ENCODE measurements around the gene VPS11.

Gene VPS11

DNA sequence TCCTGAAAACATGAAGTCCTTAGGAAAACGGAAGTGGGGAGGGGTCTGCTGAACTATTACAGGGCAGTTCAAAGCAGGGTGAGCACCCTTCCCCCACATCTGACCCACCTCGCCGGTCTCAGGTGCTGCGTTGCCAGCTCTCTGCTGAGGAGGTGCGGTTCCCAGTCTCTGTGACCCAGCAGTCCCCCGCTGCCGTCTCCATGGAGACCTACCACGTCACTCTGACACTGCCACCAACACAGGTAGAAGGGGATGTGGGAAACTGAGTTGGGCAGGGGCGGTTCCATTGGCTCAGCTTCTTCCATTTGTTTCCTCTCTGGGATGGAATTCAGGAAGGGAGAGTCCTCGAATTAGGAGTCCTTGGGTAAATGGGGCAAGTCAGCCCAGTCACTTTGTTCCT lies 42.8 kb downstream of the VPS11 start:
- TF ChIP-seq, protein P1, sequence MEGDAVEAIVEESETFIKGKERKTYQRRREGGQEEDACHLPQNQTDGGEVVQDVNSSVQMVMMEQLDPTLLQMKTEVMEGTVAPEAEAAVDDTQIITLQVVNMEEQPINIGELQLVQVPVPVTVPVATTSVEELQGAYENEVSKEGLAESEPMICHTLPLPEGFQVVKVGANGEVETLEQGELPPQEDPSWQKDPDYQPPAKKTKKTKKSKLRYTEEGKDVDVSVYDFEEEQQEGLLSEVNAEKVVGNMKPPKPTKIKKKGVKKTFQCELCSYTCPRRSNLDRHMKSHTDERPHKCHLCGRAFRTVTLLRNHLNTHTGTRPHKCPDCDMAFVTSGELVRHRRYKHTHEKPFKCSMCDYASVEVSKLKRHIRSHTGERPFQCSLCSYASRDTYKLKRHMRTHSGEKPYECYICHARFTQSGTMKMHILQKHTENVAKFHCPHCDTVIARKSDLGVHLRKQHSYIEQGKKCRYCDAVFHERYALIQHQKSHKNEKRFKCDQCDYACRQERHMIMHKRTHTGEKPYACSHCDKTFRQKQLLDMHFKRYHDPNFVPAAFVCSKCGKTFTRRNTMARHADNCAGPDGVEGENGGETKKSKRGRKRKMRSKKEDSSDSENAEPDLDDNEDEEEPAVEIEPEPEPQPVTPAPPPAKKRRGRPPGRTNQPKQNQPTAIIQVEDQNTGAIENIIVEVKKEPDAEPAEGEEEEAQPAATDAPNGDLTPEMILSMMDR (conservative IDR thresholded peaks at IDR 0.05; ENCODE audit: low read depth, low read length), result no peak
- no peak overlapping the region for H3K4me3 ChIP-seq (ENCODE audit: low read depth, low read length)
- no peak for DNase-seq (ENCODE audit: low read depth)

DNA sequence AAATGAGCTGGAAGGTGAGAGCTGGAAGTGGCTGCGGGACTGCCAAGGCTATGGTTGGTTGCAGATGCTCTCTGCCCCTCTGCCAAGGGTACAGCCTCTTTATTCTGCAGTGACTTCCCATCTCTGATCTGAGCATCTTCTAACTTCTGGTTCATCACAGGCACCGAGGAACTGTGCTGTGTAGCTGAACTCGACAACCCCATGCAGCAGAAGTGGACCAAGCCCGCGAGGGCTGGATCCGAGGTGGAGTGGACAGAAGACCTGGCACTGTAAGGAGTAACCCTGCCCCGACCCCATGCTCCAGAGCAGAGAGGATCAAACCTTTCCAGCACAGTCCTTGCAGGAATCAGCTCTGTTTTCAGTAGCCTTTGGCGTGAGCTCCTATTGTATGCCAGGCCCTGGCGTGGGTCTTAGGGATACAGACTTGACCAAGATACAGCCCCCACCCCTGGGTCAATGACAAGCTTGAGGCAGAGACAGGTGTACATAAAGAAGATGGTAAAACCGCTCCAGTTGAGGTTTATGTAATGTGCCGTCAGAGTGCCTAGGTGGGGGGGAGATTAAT lies 43.8 kb downstream of the VPS11 start:
- no peak for DNase-seq (ENCODE audit: low read depth)
- no peak overlapping the region for H3K4me3 ChIP-seq (ENCODE audit: low read depth, low read length)
- TF ChIP-seq, protein P1 (conservative IDR thresholded peaks at IDR 0.05; ENCODE audit: low read depth, low read length), result no peak

DNA sequence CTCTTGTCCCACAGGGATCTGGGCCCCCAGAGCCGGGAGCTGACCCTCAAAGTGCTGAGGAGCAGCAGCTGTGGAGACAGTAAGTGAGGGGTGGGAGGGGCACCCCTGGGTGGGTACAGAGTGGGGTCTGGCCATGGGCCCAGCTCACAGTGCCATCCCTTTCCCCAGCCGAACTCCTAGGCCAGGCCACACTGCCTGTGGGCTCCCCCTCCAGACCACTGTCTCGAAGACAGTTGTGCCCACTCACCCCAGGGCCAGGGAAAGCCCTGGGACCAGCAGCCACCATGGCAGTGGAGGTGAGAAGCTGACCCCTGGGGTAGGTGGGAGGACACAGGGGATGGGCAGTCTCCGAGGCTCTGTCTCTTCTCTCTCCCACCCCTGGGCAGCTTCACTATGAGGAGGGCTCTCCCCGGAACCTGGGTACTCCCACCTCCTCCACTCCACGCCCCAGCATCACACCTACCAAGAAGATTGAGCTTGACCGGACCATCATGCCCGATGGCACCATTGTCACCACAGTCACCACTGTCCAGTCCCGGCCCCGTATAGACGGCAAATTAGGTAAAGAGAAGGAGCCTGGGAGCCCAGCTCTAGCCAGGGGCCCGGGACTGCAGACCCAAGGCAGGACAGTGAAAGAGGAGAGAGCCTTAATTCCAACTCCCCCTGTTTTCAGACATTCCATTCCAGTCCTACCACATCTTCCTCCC lies 44.8 kb downstream of the VPS11 start:
- DNase-seq (ENCODE audit: low read depth), result no peak
- H3K4me3 ChIP-seq (ENCODE audit: low read depth, low read length), result no peak overlapping the region
- TF ChIP-seq, protein P1 (conservative IDR thresholded peaks at IDR 0.05; ENCODE audit: low read depth, low read length), result no peak

DNA sequence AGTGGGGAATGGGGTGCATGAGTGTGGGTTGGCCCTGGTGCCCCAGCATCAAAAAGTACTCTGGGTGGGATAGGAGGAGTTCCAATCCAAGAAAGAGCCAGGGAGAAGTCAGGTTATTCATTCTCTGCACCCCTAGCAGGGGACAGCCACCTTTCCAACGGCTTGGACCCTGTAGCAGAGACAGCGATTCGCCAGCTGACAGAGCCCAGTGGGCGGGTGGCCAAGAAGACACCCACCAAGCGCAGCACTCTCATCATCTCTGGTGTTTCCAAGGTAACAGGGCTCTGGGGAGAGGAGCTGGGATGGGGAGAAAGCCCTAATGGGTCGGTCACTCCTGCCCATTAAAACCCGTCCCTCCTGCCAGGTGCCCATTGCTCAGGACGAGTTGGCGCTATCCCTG lies 46.1 kb downstream of the VPS11 start:
- no peak for DNase-seq (ENCODE audit: low read depth)
- TF ChIP-seq, protein P1 (conservative IDR thresholded peaks at IDR 0.05; ENCODE audit: low read depth, low read length), result no peak
- no peak overlapping the region for H3K4me3 ChIP-seq (ENCODE audit: low read depth, low read length)

DNA sequence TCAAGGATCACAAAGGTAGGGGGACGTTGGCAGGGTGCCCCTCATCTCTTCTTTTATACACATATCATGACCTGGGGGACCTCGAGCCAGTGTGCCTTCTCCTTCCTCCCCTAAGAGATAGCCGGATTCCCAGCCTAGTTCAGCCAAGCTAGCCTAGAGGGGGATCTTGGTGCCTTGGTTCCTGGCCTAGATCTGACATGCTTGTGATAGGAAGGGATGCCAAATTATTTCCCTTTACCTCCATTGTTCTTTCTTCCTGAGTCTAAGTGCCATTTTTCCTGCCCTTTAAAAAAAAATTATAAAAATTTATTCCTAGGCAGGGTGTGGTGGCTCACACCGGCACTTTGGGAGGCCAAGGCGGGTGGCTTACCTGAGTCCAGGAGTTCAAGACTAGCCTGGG lies 46.7 kb downstream of the VPS11 start:
- TF ChIP-seq, protein P1 (conservative IDR thresholded peaks at IDR 0.05; ENCODE audit: low read depth, low read length), result no peak
- no peak for DNase-seq (ENCODE audit: low read depth)
- no peak overlapping the region for H3K4me3 ChIP-seq (ENCODE audit: low read depth, low read length)

DNA sequence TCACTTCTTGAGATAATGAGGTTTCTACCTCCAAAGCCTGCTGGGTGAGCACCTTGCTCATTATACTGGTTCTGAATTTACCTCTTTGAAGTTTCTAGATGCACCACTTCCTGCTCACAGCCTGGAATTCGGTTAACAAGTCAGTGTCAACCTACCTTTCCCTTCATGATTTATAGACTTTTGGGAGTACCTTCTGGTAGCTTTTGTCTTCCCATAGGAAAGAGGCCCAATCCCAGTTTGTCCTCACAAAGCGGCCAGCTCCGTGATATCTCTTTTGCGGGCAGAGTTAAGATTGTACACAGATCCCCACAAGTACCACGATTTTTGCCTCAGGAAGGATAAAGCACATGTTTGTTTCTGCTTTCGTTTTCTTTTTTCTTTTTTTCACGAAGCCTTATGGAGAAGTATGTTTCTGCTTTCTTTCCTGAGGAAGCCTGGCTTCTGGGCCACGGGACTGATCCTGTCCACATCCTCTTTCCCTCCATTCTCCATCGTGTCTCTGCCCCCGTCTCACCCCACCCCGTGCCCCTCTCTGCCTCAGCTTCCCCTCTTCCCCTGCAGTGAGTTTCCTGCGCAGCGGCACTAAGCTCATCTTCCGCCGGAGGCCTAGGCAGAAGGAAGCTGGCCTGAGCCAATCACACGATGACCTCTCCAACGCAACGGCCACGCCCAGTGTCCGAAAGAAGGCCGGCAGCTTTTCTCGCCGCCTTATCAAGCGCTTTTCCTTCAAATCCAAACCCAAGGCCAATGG lies 48.0 kb downstream of the VPS11 start:
- no peak for DNase-seq (ENCODE audit: low read depth)
- no peak overlapping the region for H3K4me3 ChIP-seq (ENCODE audit: low read depth, low read length)
- TF ChIP-seq, protein P1 (conservative IDR thresholded peaks at IDR 0.05; ENCODE audit: low read depth, low read length), result no peak
